Thyroid gland (tissue), 4 donors: ENCODE data around the gene TTC1. TPM values are rescaled to one million over a fixed set of nuclear protein-coding genes. Genes with fewer than 3 reads are reported as not detected.
A peak's percentile ranks its signal among the peaks of the same experiment; 100 is the strongest.
"Not testable (repeated sequence)": the region's sequence is repeated elsewhere in the genome, so short reads cannot be mapped to it uniquely, and the experiment has no call there.

Experiments used
- DNase-seq, 2 donors: peaks; one replicate each; pipeline ENCODE4 v3.0.0-alpha.2; 2019
- H3K27ac ChIP-seq, 3 donors: fragments of 200-600 bp; sonication (generic); 1 replicate in 2 of 3; 2 replicates in 1 of 3; pipeline ENCODE4 v1.5.1; 2016 to 2019; ENCODE audit warnings: mild to moderate bottlenecking in 1 of 3, moderate library complexity in 1 of 3
- H3K27me3 ChIP-seq: fragments of 200-600 bp; sonication (generic); one replicate; pipeline ENCODE4 v1.5.1; 2019
- H3K36me3 ChIP-seq, 2 donors: fragments of 200-600 bp; sonication (generic); one replicate each; pipeline ENCODE4 v1.5.1; 2016 to 2019
- H3K4me1 ChIP-seq, 2 donors: fragments of 200-600 bp; sonication (generic); one replicate each; pipeline ENCODE4 v1.5.1; 2017 to 2019
- H3K4me3 ChIP-seq, 3 donors: fragments of 200-600 bp; sonication (generic); replicated peaks in 1 of 3; 1 replicate in 2 of 3; 2 replicates in 1 of 3; pipeline ENCODE4 v1.5.1; 2016; ENCODE audit warnings: mild to moderate bottlenecking in 1 of 3
- H3K9me3 ChIP-seq: fragments of 200-600 bp; sonication (generic); one replicate; pipeline ENCODE4 v1.5.1; 2017
- POLR2A ChIP-seq, 2 donors: fragments of 450-650 bp; IDR thresholded peaks; one replicate each; pipeline ENCODE4 v1.6.1; 2017; ENCODE audit warnings: antibody characterized with exemption in 2 of 2, mild to moderate bottlenecking in 2 of 2, moderate library complexity in 1 of 2
- WGBS, 2 donors: methylation state at CpG; one replicate each; pipeline ENCODE4 v1.1.5; 2017; 5-methylcytosine and 5-hydroxymethylcytosine counted together
- intact Hi-C: fragments of 100-400 bp; cut with DNase I; formaldehyde crosslinking; loops from one replicate; pipeline ENCODE4 v1.15.1; 2023
- total RNA-seq, 4 donors: library from RNA; depleted of rRNA; stranded (reverse); fragments of >200 nt; gene quantifications; one replicate each; pipeline ENCODE4 v1.2.3, GENCODE V29; 2016
- TF ChIP-seq, protein P1 (sequence below), 6 experiments: fragments of 200-600 bp in 3 of 6; fragments of 450-650 bp in 3 of 6; sonication (generic) in 3 of 6; IDR thresholded peaks; one replicate each; pipeline ENCODE4 v1.5.1; 2016 to 2019; ENCODE audit warnings: antibody characterized with exemption in 6 of 6, mild to moderate bottlenecking in 2 of 6, inconsistent platforms in 1 of 6, moderate library complexity in 1 of 6

Gene TTC1
- total RNA-seq, 4 donors from 2014 or later = 22.3 to 47.1 (median 36.5) TPM

DNA sequence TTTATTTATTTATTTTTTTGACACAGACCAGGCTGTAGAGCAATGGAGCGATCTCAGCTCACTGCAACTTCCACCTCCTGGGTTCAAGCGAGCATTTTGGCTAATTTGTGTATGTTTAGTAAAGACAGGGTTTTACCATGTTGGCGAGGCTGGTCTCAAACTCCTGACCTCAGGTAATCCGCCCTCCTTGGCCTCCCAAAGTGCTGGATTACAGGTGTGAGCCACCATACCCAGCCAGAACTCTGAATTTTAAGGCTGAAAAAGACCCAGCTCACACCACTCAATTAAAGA is 43.2 kb upstream of the TTC1 start:
- intact Hi-C loops, H3K4me1 ChIP-seq: not testable (repeated sequence)

DNA sequence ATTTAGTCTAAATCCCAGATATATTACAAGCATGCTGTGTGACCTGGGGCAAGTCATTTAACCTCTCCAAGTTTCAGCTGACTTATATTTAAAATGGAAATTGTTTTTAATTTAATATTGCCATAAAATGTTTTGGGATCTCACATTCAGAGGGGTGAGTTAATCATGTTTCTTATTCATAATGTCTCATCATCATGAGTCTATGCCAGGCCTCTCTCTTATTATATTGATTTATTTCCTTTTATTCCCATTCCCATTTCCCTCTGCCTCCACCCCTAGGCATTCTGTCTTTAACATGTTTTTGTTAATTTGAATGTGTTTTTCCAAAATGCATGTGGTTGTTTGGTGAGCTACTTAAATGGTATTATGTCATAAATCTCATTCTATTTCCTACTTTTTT is 39.0 kb upstream of the TTC1 start:
- peaks cover 8% of the 10 kb centered on the region for H3K27me3 ChIP-seq
- intact Hi-C loops = no loop called here
- H3K4me3 ChIP-seq = no peak overlapping the region
- no peak for TF ChIP-seq POLR2A (IDR thresholded peaks at IDR 0.05)
- TF ChIP-seq, protein P1, sequence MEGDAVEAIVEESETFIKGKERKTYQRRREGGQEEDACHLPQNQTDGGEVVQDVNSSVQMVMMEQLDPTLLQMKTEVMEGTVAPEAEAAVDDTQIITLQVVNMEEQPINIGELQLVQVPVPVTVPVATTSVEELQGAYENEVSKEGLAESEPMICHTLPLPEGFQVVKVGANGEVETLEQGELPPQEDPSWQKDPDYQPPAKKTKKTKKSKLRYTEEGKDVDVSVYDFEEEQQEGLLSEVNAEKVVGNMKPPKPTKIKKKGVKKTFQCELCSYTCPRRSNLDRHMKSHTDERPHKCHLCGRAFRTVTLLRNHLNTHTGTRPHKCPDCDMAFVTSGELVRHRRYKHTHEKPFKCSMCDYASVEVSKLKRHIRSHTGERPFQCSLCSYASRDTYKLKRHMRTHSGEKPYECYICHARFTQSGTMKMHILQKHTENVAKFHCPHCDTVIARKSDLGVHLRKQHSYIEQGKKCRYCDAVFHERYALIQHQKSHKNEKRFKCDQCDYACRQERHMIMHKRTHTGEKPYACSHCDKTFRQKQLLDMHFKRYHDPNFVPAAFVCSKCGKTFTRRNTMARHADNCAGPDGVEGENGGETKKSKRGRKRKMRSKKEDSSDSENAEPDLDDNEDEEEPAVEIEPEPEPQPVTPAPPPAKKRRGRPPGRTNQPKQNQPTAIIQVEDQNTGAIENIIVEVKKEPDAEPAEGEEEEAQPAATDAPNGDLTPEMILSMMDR (IDR thresholded peaks at IDR 0.05) = no peak
- DNase-seq = no peak
- no peaks in the 10 kb centered on the region for H3K9me3 ChIP-seq
- peaks cover 0 to 8% of the 10 kb centered on the region in 2 donors for H3K4me1 ChIP-seq
- no peaks in the 10 kb centered on the region for H3K36me3 ChIP-seq
- H3K27ac ChIP-seq = no peak overlapping the region

More for the DNA sequence above, 43.2 kb upstream of the TTC1 start:
- DNase-seq, H3K27ac ChIP-seq, H3K36me3 ChIP-seq, H3K4me3 ChIP-seq, H3K9me3 ChIP-seq, H3K27me3 ChIP-seq: not testable (repeated sequence)
- 69 to 82% methylated on average over 4 of the region's 4 CpGs for WGBS, 2 donors
- TF ChIP-seq, protein P1 (IDR thresholded peaks at IDR 0.05) = peak in 1 of 6 experiments; percentile 3

DNA sequence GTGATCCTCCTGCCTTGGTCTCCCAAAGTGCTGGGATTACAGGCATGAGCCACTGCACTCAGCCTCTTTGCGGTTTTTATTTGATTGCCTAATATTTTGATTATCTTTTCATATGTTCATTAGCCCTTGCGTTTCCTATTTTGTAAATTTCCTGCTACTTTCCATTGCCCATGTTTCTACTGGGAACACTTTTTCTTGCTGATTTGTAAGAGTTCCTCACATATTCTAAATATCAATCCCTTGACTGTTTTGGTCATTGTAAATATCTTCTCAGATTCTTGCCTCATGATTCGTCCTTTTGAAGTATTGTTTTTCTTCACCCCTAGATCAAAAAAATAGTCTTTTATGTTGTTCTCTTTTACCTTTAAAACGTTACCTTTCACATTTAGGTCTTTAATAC is 37.9 kb upstream of the TTC1 start:
- Histone ChIP-seq H3K36me3 (no peaks in the 10 kb centered on the region), H3K27ac (no peak overlapping the region), H3K4me3 (no peak overlapping the region), H3K4me1 (peaks cover 0 to 12% of the 10 kb centered on the region in 2 donors), H3K9me3 (no peaks in the 10 kb centered on the region), H3K27me3 (peaks cover 8% of the 10 kb centered on the region)
- intact Hi-C loops = no loop called here
- TF ChIP-seq POLR2A (IDR thresholded peaks at IDR 0.05) = no peak
- TF ChIP-seq, protein P1 (IDR thresholded peaks at IDR 0.05) = no peak
- 89 to 92% methylated on average over 4 of the region's 4 CpGs for WGBS, 2 donors
- no peak for DNase-seq

DNA sequence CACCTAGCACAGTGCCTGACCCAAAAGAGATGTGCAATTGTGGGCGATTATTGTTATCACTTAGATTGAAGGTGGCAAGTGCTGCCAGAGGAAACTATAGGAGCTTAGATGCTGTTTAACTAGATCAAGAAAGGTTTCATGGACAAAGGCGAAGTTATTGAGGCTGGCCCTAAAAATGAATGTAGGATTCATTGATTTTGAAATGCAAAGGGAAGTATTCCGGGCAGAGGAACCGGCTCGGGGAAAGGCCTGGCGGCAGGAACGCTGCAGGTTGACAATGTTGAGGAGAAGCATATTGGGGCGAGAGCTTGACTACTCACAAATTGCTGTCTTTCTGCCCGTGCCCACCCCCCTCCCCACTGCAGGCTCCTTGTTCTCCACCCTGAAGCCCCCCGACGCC is 37.4 kb upstream of the TTC1 start:
- TF ChIP-seq, protein P1 (IDR thresholded peaks at IDR 0.05) = no peak
- no peak for TF ChIP-seq POLR2A (IDR thresholded peaks at IDR 0.05)
- Histone ChIP-seq H3K36me3 (no peaks in the 10 kb centered on the region), H3K4me3 (no peak overlapping the region), H3K27ac (no peak overlapping the region), H3K27me3 (peaks cover 8% of the 10 kb centered on the region), H3K4me1 (peaks cover 0 to 12% of the 10 kb centered on the region in 2 donors), H3K9me3 (no peaks in the 10 kb centered on the region)
- WGBS, 2 donors = 47 to 52% methylated on average over 11 of the region's 11 CpGs
- DNase-seq = no peak
- intact Hi-C loops = no loop called here

DNA sequence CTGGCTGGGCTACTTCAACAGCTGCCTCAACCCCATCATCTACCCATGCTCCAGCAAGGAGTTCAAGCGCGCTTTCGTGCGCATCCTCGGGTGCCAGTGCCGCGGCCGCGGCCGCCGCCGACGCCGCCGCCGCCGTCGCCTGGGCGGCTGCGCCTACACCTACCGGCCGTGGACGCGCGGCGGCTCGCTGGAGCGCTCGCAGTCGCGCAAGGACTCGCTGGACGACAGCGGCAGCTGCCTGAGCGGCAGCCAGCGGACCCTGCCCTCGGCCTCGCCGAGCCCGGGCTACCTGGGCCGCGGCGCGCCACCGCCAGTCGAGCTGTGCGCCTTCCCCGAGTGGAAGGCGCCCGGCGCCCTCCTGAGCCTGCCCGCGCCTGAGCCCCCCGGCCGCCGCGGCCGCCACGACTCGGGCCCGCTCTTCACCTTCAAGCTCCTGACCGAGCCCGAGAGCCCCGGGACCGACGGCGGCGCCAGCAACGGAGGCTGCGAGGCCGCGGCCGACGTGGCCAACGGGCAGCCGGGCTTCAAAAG is 36.9 kb upstream of the TTC1 start:
- Histone ChIP-seq H3K36me3 (no peaks in the 10 kb centered on the region), H3K4me3 (peak overlapping the region in 1 of 3 donors; percentile 15), H3K4me1 (peaks cover 0 to 12% of the 10 kb centered on the region in 2 donors), H3K9me3 (no peaks in the 10 kb centered on the region), H3K27ac (no peak overlapping the region), H3K27me3 (peaks cover 8% of the 10 kb centered on the region)
- TF ChIP-seq, protein P1 (IDR thresholded peaks at IDR 0.05) = no peak
- no peak for TF ChIP-seq POLR2A (IDR thresholded peaks at IDR 0.05)
- 0 to 22% methylated on average over 1 to 30 of the region's 76 CpGs for WGBS, 2 donors
- intact Hi-C loops = no loop called here
- DNase-seq = peak; percentile 53 to 55
